Measurements from ENCODE around the gene FEM1A.
"Not testable (repeated sequence)": the region's sequence is repeated elsewhere in the genome, so short reads cannot be mapped to it uniquely, and the experiment has no call there.

The FEM1A gene

DNA sequence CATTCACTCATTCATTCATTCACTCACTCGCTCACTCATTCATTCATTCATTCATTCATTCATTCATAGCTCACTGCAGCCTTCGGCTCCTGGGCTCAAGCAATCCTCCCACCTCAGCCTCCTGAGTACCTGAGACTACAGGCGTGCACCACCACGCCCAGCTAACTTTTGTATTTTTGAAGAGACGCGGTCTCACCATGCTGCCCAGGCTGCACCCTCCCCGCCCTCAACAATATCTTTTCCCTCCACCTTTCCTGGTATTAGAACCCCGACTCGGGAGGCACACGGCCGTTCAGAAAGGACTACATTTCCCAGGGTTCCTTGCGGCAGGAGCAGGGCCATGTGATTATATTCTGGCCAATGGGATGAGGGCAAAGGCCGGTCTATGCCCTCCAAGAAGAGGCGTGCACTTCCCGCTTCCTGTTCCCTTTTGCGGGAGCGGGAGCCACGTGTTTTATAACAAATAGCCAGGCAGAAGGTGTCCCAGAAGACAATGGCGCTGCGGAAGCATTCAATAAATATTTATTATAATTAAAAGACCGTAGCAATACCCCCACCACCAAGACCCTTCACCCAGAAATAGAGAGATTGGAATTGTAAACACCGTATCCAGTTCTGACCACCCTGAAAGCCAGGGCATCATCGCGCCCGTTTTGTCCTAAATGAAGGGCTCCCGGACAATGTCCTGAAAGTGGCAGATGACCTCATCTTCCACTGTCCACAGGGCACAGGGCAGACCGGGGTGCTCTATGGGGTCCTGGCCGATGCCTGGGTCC lies 24.1 kb downstream of the FEM1A start:
- DNase-seq: peak; percentile 93

DNA sequence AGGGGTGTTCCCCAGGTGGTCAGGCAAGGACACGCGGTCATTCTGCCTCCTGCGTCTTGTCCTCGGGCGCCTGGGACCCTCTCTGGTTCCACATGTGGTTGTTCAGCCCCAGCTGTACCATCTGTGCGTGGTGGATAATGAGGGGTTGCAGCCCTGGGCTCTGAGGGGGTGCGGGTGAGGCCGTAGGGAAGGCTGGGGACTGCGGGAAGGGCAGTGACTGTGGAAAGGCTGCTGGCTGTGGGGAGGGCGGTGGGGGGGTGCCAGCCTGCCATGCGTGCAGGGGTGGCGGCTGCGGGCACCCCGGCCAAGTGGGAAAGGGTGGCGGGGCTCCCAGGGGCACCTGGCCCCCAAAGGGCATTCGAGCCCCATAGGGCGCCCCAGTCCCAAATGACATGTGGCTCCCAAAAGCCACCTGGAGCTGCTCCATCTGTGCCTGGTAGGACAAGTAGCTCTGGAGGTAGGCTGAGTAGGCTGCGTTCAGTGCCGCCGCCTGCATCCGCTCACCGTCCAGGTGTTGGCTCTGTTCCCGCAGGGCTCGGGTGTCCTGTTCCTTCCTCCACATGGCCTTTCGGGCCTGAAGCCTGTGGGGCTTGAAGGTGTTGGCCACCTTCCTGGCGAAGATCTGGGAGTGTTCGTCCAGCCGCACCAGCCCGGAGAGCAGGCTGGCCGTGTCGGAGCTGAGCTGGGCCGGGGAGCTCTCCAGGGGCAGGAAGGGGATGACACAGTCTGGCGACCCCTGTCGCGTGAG lies 24.8 kb downstream of the FEM1A start:
- no peak for DNase-seq

DNA sequence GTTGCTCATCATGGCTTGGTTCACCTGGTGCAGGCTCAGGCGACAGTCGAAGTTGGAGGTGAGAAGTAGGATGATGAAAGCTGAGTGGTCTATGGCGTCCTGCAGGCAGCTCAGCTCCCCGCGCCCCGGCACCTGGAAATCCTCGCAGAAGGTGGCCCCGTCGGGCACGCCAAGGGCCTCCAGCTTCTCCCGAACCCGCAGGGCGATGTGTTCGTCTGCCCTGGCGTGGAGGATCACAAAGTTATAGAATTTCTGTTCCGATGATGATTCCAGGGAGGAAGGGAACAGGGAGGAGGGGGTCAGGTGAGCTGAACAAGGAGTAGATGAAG lies 25.4 kb downstream of the FEM1A start:
- no peak for DNase-seq

DNA sequence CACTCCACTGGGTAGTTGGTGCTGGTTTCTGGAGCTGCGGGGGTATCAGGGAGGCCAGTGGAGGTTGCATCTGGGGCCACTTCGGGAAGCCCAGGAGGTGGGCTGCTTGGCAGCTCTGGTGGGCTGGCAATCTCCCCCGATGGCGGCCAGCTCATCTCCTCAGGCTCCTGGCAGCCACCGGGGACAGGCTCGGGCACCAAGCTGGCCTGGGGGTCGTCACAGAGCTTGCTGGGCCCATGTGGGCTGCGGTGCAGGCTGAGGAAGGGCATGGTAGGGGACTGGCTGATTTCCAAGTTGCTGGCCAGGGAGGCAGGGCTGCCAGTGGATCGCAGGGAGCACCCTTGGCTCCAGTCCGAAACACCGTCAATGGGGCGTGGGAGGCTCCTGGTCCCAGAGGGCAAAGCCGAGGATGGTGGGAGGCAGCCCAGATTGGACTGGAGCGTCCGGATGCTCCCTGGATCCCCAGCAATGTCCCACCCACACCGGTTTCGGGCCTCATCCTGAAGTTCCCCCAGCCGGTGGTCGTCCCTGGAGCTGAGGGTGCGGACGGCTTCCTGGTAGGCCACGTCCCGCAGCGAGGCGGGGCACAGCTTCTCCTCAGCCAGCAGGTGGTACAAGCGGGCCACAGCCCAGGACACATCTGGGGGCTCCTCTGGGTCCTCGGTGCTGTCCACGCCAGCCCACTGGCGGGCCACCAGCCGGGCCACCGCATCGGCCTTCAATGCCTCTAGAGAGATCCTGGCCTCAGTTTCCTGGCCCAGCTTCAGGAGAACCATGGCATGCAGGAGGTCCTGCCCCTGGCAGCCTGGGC lies 26.1 kb downstream of the FEM1A start:
- no peak for DNase-seq

DNA sequence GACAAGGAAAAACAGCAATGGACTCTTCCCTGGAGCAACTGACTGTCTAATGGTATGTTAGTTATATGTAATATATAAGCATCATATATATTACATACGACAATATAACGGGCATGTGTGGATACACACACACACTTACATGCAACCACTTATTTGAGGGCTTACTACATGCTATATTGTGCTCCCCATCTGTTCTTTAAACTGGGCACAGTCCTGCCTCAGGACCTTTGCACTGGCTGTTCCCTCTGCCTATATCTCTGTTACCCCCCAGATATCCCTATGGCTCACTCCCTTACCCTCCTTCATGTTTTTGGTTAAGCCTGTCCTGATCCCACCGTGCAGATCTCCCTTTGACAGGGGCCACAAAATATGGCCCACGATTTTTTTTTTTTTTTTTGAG lies 29.7 kb downstream of the FEM1A start:
- DNase-seq: no peak

DNA sequence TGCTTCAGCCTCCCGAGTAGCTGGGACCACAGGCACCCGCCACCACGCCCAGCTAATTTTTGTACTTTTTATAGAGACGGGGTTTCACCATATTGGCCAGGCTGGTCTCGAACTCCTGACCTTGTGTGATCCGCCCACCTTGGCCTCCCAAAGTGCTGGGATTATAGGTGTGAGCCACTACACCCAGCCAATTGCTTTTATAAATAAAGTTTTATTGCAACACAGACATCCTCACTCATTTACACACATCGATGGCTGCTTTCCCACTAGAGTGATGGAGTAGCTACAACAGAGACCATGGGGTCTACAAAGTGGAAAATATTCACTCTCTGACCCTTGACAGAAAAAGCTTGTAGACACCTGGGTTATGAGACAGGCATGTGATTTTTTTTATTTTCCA lies 30.8 kb downstream of the FEM1A start:
- DNase-seq: not testable (repeated sequence)

DNA sequence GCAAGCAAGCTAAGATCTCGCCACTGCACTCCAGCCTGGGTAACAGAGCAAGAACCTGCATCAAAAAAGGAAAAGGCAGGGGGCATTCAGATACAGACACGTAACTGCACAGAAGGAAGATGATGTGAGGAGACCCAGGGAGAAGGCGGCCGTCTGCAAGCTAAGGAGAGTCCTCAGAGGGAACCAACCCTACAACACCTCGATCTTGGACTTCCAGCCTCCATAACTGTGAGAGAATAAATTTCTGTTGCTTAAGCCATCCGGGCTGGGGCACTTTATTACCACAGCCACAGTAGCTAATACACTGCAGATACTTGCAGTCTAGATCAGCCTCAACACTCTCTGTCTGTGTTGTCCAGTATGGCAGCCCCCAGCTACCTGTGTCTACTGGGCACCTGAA lies 32.0 kb downstream of the FEM1A start:
- DNase-seq: no peak

DNA sequence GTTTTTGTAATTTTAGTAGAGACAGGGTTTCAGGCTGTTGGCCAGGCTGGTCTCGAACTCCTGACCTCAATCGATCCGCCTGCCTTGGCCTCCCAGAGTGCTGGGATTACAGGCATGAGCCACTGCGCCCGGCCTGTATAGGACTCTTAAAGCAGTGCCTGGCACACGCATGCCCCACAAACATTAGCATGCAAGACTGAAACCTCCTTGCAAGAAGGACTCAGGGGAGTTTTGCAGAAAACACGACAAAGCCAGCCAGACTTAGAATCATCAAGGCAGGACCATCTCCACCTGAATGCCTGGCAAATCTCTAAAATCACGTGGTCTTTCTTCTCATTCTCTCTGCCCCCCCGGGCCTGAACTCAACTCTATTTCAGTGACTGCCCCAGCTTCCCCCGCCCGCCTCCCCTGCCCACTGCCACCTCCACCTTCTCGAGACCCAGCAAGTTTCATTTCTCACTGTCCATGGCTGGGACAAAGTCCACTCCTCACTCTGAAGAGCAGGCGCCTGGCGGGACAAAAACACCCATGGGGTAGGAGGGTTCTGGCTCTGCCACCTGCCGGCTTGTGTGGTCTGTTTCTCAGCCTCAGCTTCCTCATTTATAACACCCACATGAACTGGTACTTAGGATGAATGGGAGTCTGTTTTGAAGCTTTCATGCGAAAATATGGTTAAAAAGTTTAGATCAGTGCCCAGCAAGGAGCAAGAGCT lies 37.6 kb downstream of the FEM1A start:
- DNase-seq: no peak

DNA sequence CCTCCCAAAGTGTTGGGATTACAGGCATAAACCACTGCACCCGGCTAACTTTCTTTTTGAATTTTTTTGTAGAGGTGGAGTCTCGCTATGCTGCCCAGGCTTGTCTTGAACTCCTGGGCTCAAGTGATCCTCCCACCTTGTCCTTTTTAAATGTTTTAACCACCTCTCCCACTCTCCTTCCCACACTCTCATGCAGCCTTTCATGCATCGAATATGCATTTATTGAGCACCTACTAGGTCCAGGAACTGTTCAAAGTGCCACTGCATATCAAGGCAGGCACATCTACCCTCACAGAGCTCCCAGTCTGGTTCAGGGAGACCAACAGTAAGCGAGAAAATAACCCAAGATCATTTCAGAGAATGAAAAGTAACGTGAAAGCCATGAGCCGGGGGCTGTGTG lies 38.8 kb downstream of the FEM1A start:
- no peak for DNase-seq

DNA sequence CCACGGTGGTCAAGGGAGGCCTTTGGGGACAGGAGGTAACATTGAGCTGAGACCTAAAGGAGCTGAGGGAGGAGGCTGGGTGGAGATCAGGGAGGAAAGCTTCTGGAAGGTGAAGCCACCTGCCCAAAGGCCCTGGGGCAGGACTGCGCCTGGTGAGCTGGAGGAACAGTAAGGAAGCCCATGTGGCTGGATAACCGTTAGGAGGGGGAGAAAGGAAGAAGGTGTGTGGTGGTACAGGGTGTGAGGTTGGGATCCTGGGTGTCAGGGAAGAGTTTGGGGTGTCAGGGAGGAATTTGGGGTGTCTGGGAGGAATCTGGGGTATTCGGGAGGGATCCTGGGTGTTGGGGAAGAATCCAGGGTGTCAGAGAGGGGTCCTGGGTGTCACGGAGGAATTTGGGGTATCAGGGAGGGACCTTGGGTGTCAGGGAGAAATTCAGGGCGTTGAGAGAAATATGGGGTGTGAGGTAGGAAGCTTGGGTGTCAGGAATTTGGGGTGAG lies 39.3 kb downstream of the FEM1A start:
- DNase-seq: no peak

DNA sequence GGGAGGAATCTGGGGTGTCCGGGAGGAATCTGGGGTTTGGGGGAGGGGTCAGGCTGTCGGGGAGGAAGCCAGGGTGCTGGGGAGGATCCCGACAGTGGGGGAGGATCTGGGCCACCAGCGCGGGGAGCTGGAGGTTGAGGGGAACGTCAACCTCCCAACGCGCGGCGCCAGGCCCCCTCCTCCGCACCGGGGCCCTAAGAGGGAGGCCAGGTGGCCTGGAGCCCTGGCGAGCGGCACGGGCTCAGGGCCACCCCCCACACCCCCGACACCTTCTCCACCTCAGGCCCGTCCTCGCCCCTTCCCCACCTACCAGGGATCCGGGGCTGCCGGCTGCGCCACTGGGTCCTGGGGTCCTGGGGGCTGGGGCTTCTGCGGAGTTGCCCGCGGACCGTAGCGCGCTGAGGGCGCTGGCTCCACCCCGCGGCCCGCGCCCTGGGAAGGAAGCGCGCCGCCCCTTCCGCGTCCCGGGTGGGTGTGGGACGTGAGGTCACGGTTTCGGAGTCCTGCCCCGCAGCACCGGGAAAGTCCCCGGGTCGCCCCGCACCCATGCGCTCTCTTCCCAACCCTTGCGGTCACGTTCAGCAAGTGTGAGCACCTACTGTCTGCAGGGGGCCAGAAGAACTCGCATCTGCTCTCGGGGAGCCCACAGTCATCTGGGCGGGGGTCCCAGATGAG lies 39.9 kb downstream of the FEM1A start, which contains the start of gene TICAM1:
TICAM1 (minus strand) TSS at position 409 of the 675 bp plus-strand sequence. CDS start 13,335 bp downstream, outside the sequence.
- DNase-seq: peak; percentile 76

DNA sequence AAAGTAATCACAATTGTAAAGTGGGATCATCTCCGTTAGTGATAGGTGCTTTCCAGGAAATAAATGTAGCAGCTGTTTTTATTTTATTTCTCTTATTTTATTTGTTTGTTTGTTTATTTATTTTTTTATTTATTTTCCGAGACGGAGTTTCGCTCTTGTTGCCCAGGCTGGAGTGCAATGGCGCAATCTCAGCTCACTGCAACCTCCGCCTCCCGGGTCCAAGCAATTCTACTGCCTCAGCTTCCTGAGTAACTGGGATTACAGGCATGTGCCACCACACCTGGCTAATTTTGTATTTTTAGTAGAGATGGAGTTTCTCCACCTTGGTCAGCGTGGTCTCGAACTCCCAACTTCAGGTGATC lies 40.4 kb downstream of the FEM1A start:
- not testable (repeated sequence) for DNase-seq

DNA sequence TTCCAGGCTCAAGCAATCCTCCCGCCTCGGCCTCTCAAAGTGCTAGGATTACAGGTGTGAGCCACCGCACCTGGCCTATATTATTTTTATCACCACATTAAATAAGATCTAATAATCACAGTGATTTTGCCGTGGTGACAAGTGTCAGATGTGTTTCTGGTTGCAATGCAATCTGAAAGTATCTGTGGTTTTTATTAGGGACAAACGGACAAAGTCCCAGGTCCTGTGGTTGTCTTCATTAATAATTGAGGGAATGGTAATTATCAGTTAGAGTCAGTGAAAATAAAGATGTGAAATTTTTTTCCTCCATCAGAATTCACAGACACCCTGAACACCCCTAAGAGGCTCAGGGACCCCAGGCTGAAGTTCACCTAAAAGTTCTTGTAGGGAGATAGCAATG lies 41.2 kb downstream of the FEM1A start:
- DNase-seq: no peak

DNA sequence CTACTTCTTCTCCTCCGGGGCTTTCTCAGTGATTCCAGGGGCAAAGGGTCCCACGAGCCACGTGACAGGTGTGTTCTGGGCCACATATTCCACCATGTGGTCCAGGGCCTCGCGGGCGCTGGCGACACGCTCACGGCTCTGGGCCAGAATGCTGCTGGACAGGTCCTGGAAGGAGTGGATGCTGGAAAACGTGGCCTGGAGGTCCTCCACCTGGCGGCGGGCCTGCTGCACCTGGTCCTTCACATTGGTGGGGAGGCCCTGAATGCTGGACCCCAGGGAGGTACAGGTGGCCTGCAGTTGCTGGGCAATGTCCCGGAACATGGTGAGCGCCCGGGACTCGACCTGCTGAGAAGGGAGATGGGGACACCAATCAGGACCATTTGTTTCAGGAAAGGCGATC lies 47.7 kb downstream of the FEM1A start:
- no peak for DNase-seq

DNA sequence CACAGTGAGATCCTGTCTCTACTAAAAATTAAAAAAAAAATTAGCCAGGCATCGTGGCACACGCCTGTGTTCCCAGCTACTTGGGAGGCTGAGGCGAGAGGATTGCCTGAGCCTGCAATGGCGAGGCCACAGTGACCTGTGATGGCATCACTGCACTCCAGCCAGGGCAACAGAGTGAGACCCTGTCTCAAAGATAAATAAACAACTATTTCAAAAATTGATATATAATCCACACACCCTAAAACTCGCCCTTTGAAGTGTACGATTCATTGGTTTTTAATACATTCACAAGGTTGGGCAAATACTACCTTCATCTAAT lies 52.1 kb downstream of the FEM1A start:
- DNase-seq: no peak

DNA sequence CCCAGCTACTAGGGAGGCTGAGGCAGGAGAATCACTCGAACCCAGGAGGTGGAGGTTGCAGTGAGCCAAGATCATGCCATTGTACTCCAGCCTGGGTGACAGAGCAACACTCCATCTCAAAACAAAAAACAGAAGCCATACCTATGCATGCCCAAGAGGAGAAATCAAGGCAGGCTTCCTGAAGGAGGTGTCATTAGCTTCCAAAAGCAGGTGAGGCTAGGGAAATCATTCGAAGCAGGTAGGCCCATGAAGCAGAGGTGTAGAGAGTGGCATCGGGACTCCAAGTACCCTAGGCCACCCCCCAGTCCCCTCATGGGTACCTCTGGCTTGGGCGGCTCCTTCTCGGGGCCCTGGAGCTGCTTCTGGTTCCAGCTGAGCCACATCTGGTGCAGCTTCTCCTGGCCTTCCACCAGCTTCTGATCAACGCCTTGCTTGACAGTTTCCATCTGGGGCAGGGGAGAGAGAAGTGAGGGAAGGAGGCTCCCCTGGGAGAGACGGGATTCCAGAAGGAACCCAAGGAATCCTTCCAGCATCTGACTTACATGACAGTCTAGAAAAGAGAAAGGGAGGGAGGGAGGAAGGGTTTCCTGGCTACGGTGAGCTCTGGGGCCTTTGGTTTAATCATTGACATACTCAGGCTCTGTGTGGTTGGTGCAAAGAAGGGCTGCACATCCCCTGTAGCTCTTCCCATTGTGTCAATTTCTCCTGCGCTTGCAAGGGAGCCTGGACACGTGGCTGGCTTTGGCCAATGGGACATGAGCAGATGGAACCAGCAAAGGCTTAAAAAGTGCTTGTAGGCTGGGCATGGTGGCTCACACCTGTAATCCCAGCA lies 53.0 kb downstream of the FEM1A start:
- no peak for DNase-seq

DNA sequence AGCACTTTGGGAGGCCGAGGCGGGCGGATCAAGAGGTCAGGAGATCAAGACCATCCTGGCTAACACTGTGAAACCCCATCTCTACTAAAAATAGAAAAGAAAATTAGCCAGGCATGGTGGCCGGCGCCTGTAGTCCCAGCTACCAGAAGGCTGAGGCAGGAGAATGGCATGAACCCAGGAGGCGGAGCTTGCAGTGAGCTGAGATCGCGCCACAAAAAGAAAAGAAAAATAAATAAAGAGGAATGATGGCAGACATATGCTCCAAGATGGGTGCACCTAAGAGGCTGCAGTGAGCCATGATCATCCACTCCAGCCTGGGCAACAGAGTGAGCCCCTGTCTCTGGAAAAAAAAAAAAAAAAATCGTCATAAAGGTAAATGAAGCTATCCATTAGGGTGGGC lies 54.4 kb downstream of the FEM1A start:
- not testable (repeated sequence) for DNase-seq

DNA sequence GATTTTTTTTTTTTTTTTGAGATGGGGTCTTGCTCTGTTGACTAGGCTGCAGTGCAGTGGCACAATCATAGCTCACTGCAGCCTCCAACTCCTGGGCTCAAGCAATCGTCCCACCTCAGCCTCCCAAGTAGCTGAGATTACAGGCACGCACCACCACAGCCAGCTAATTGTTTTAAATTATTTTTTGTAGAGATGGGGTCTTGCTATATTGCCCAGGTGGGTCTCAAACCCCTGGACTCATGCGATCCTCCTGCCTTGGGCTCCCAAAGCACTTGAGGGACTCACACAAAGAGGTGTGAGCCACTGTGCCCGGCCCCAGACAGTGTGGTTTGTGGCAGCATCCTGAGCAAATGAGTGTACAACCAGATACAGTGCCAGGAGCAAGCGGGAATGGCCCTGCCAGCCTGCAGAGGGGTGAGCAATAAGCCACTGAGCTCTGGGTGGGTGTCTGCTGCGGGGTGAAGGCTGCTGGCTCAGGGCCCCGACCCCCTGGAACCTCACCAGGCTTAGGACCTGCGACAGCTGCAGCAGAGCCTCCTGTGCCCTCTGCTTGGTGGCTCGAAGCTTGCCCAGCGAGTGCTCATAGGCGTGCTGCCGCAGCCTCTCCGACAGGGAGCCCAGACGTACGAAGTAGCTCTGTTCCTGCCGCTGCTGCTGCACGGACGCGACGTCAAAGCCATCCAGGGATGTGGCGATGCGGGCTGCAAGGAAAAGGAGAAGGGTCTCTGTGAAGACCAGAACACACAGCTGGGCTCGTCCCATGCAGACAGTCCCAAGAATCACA lies 55.8 kb downstream of the FEM1A start:
- no peak for DNase-seq

DNA sequence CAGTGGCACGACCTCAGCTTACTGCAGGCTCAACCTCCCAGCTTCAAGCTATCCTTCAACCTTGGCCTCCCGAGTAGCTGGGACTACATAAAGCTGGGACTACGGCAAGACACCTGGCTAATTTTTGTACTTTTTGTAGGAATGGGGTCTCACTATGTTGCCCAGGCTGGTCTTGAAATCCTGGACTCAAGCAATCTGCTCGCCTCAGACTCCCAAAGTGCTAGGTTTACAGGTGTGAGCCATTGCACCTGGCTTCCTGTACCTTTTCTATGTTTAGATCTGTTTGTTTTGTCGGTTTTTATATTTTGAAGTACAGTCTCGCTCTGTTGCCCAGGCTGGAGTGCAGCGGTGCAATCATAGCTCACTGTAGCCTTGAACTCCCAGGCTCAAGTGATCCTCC lies 57.5 kb downstream of the FEM1A start:
- DNase-seq: no peak

Measured in femur (tissue), 1 donor.